GM10248 (cell line): ENCODE data around the gene MED27.
"Not testable (repeated sequence)": the region's sequence is repeated elsewhere in the genome, so short reads cannot be mapped to it uniquely, and the experiment has no call there.

Source experiments
- CTCF ChIA-PET: fragments of 300-600 bp; sonication (Branson Sonifier 250); formaldehyde crosslinking; extraction: SDS; loops from one replicate; lab custom pipeline; 2021; ENCODE audit warnings: antibody characterized with exemption; lab: Yijun Ruan, JAX
- POLR2A ChIA-PET: fragments of 350-650 bp; sonication (Branson Sonifier 250); formaldehyde crosslinking; extraction: SDS; loops from one replicate; lab custom pipeline; 2020; ENCODE audit warnings: antibody characterized with exemption; lab: Yijun Ruan, JAX
- DNase-seq: peaks from one replicate; pipeline ENCODE4 v3.0.0; 2012; ENCODE audit errors: extremely low spot score
- CTCF ChIP-seq: IDR thresholded peaks from 2 replicates; pipeline ENCODE4 v1.5.1; 2012; ENCODE audit warnings: mild to moderate bottlenecking, low read depth; ENCODE audit errors: extremely low read depth, missing control alignments, control extremely low read depth

MED27 gene

GRCh38 chr9:132061526-132061925 lies 18.1 kb downstream of the MED27 start:
- no peak for TF ChIP-seq CTCF
- CTCF ChIA-PET = interaction anchor here (0.9 to 1.2 kb wide), 2 partner anchors 10 to 26 kb away, joined by 3 to 4 read pairs; no protein-coding TSS in a partner anchor

GRCh38 chr9:132059361-132059760 lies 20.3 kb downstream of the MED27 start:
- DNase-seq = no peak
- POLR2A ChIA-PET = no interaction called here

More at GRCh38 chr9:132061526-132061925, 18.1 kb downstream of the MED27 start:
- no peak for DNase-seq
- POLR2A ChIA-PET = no interaction called here

GRCh38 chr9:132058226-132058625 lies 21.4 kb downstream of the MED27 start:
- POLR2A ChIA-PET, DNase-seq: not testable (repeated sequence)
- CTCF ChIA-PET = interaction anchor here (1.4 kb wide), 1 partner anchor 11 kb away, joined by 3 read pairs; no protein-coding TSS in a partner anchor

More at GRCh38 chr9:132059361-132059760, 20.3 kb downstream of the MED27 start:
- CTCF ChIA-PET = interaction anchor here (1.0 to 1.4 kb wide), 3 partner anchors 10 to 39 kb away, joined by 3 read pairs; no protein-coding TSS in a partner anchor
- TF ChIP-seq CTCF = no peak

- TF ChIP-seq CTCF = no peak
These were observed 22.7 kb downstream of the MED27 start for GRCh38 chr9:132056717-132057560.

GRCh38 chr9:132055756-132056155 lies 23.9 kb downstream of the MED27 start:
- TF ChIP-seq CTCF = no peak
- CTCF ChIA-PET = no interaction called here
- DNase-seq = no peak
- POLR2A ChIA-PET = no interaction called here

More at GRCh38 chr9:132056717-132057560, 22.7 kb downstream of the MED27 start:
- CTCF ChIA-PET = no interaction called here
- no peak for DNase-seq
- POLR2A ChIA-PET = no interaction called here

- POLR2A ChIA-PET = no interaction called here
- TF ChIP-seq CTCF = no peak
- DNase-seq = no peak
- CTCF ChIA-PET = no interaction called here
These were observed 25.6 kb downstream of the MED27 start for GRCh38 chr9:132054024-132054423.

- DNase-seq = no peak
- TF ChIP-seq CTCF = no peak
- ChIA-PET POLR2A (no interaction called here), CTCF (no interaction called here)
These were observed 29.8 kb downstream of the MED27 start for GRCh38 chr9:132049900-132050299.
